Muscle of leg (tissue), 11 donors: ENCODE data around the gene NDUFAF5. TPM values are rescaled to one million over a fixed set of nuclear protein-coding genes. Genes with fewer than 3 reads are reported as not detected.
"Not testable (repeated sequence)": the region's sequence is repeated elsewhere in the genome, so short reads cannot be mapped to it uniquely, and the experiment has no call there.

Experiments
- DNase-seq: peaks from one replicate; pipeline ENCODE4 v3.0.0; 2013
- H3K27ac ChIP-seq: one replicate; pipeline ENCODE4 v1.5.1; 2013; ENCODE audit warnings: mild to moderate bottlenecking, low read length, control low read depth
- H3K27me3 ChIP-seq: one replicate; pipeline ENCODE4 v1.6.1; 2013; ENCODE audit warnings: low read length; ENCODE audit not compliant: control insufficient read depth, insufficient read depth
- H3K36me3 ChIP-seq: one replicate; pipeline ENCODE4 v1.6.1; 2013; ENCODE audit warnings: low read length; ENCODE audit not compliant: control insufficient read depth, insufficient read depth
- H3K4me1 ChIP-seq: one replicate; pipeline ENCODE4 v1.6.1; 2013; ENCODE audit warnings: low read length; ENCODE audit not compliant: control insufficient read depth, insufficient read depth
- H3K4me3 ChIP-seq: one replicate; pipeline ENCODE4 v1.5.1; 2013; ENCODE audit warnings: low read length, control low read depth
- H3K9me3 ChIP-seq: replicated peaks from 2 replicates; pipeline ENCODE4 v1.6.1; 2013; ENCODE audit warnings: low read depth, low read length; ENCODE audit not compliant: control insufficient read depth
- WGBS: methylation state at CpG from one replicate; pipeline ENCODE4 v1.1.5; 2013; ENCODE audit warnings: missing lambda C conversion rate; ENCODE audit not compliant: insufficient coverage; 5-methylcytosine and 5-hydroxymethylcytosine counted together
- polyA plus RNA-seq, 8 donors: library from polyadenylated mRNA; unstranded; fragments of 120-200 nt; gene quantifications; one replicate each; pipeline versions ENCODE4 v1.2.1 to v1.2.3, GENCODE V29; 2013; ENCODE audit warnings: inconsistent platforms in 1 of 8, low replicate concordance in 1 of 8; ENCODE audit not compliant: insufficient read length in 8 of 8, insufficient read depth in 1 of 8
- total RNA-seq: library from RNA; stranded (reverse); fragments of 120-200 nt; gene quantifications from one replicate; pipeline ENCODE4 v1.2.4, GENCODE V29; 2013

Gene NDUFAF5
- total and polyA plus RNA-seq, 9 donors = 14.0 to 26.0 (median 17.9) TPM

DNA sequence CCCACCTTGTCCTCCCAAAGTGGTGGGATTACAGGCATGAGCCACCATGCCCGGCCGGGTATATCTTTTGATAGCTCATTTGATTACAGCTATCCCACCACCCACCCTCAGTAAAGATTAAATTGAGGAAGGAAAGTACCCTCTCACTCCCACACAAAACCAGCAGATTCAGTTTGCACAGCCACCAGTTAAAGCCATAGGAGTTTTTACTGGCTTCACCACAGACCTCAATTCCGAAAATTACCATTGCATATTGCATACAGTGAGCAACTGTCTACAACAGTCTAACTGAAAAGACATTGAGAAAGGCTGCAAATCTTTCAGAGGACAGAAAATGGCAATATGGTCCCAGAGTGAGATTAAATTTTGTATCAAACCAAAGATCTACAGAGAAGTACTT lies 35.0 kb upstream of the NDUFAF5 start:
- no peaks in the 10 kb centered on the region for H3K27me3 ChIP-seq
- H3K4me1 ChIP-seq = no peaks in the 10 kb centered on the region
- no peak for DNase-seq
- no peak overlapping the region for H3K27ac ChIP-seq
- no CpG with 5 or more reads among the region's 3 CpGs for WGBS
- H3K4me3 ChIP-seq = no peak overlapping the region
- no peaks in the 10 kb centered on the region for H3K9me3 ChIP-seq
- H3K36me3 ChIP-seq = peaks cover 10% of the 10 kb centered on the region

DNA sequence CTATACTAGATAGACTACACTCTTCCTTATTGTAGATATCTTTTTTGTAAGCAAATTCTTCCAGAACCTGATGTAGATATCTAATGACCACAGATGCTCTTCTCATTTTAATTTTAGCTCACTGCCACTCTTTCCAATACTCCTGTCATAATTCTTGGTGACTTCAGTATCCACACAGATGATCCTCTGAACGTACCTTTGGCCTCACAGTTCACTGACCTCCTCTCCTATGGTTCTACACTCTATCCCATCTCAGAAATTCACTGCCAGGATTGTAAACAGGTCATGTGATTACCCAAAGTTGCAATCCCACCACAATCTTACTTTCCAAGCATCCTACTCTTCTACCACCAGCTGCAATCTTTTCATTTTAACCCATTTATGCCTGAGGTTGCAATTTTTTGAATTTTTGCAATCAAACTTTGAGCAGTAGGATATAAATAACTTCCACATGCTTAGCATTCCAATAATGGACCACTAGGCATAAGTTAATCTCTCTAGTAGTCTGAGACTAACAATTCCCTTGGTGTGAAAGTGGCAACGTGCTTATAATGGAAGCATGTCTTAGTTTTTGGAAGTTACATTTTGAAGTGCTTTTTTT lies 31.3 kb upstream of the NDUFAF5 start:
- H3K4me1 ChIP-seq = no peaks in the 10 kb centered on the region
- WGBS = 75% methylated on average over 1 of the region's 2 CpGs
- no peak overlapping the region for H3K27ac ChIP-seq
- no peaks in the 10 kb centered on the region for H3K27me3 ChIP-seq
- DNase-seq = no peak
- H3K9me3 ChIP-seq = no peaks in the 10 kb centered on the region
- peaks cover 14% of the 10 kb centered on the region for H3K36me3 ChIP-seq
- no peak overlapping the region for H3K4me3 ChIP-seq

DNA sequence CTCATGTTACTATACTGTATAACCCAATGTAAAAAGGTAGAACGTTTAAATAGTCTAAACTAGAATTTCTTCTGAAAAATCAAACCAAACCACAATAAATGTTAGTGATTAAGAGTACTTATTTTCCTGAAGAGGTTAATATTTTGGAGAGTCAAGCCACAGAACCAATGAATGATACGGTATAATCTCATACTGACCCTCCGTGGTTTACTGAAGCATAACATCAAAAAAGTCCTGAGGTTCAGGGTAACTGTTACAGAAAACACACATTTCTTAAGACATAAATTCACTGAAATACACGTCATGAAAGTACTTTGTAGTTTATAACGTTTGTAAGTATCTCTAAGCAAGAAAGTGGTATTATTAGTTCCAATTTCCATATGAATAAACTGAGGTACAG lies 29.0 kb upstream of the NDUFAF5 start:
- no peaks in the 10 kb centered on the region for H3K9me3 ChIP-seq

DNA sequence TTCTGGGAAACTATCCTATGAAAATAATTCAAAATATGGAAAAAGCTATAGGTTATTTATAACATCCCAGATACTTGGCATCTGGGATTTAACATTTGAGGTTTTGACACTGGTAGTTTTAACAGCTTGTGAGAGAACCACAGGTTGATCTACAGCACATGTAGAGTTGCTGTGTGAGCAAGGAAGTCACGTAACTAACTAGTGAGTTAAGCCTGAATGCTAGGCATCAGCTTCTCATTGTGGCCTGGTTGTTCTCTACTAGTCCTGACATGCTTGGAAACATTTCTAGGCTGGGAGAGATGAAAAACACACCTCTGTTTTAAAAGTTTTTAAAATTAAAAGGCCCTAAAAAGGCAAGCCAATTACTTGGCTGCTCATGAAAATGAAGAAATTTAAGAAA lies 28.3 kb upstream of the NDUFAF5 start:
- peaks cover 11% of the 10 kb centered on the region for H3K36me3 ChIP-seq
- H3K4me1 ChIP-seq = no peaks in the 10 kb centered on the region
- DNase-seq = peak; percentile 7
- no peaks in the 10 kb centered on the region for H3K27me3 ChIP-seq
- H3K4me3 ChIP-seq = no peak overlapping the region
- WGBS = 67% methylated on average over 1 of the region's 1 CpG
- no peaks in the 10 kb centered on the region for H3K9me3 ChIP-seq
- H3K27ac ChIP-seq = no peak overlapping the region

More for the DNA sequence above, 29.0 kb upstream of the NDUFAF5 start:
- Histone ChIP-seq H3K27me3 (no peaks in the 10 kb centered on the region), H3K27ac (no peak overlapping the region), H3K4me3 (no peak overlapping the region), H3K36me3 (peaks cover 11% of the 10 kb centered on the region), H3K4me1 (no peaks in the 10 kb centered on the region)
- no CpG with 5 or more reads among the region's 5 CpGs for WGBS
- peak; percentile 20 for DNase-seq

DNA sequence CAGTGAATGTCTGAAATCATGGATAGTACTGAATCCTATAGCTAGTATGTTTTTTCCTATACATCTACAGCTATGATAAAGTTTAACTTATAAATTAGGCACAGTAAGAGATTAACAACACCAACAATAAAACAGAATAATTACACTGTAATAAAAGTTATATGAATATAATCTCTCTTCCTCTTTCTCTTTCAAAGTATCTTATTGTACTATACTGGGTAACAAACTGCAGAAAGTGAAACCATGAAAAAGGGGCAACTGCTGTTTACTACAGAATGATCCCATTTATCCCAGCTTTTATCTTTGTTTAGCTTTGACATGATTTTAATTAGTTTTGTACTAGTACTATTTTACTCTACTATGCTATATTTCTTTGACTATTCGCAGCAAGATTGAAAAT lies 25.9 kb upstream of the NDUFAF5 start:
- peaks cover 8% of the 10 kb centered on the region for H3K36me3 ChIP-seq
- DNase-seq = no peak
- H3K27ac ChIP-seq = no peak overlapping the region

DNA sequence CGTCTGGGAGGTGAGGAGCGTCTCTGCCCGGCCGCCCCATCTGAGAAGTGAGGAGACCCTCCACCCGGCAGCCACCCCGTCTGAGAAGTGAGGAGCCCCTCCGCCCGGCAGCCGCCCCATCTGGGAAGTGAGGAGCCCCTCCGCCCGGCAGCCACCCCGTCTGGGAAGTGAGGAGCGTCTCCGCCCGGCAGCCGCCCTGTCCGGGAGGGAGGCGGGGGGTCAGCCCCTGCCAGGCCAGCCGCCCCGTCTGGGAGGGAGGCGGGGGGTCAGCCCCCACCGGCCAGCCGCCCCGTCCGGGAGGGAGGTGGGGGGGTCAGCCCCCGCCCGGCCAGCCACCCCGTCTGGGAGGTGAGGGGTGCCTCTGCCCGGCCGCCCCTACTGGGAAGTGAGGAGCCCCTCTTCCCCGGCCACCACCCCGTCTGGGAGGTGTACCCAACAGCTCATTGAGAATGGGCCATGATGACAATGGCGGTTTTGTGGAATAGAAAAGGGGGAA lies 24.3 kb upstream of the NDUFAF5 start:
- H3K9me3 ChIP-seq, DNase-seq, H3K27me3 ChIP-seq, H3K27ac ChIP-seq, H3K4me3 ChIP-seq, H3K4me1 ChIP-seq: not testable (repeated sequence)
- 96% methylated on average over 9 of the region's 33 CpGs for WGBS
- peaks cover 15% of the 10 kb centered on the region for H3K36me3 ChIP-seq

More for the DNA sequence above, 25.9 kb upstream of the NDUFAF5 start:
- no peak overlapping the region for H3K4me3 ChIP-seq
- H3K4me1 ChIP-seq = no peaks in the 10 kb centered on the region
- no CpG with 5 or more reads among the region's 1 CpG for WGBS
- H3K27me3 ChIP-seq = no peaks in the 10 kb centered on the region
- H3K9me3 ChIP-seq = no peaks in the 10 kb centered on the region

DNA sequence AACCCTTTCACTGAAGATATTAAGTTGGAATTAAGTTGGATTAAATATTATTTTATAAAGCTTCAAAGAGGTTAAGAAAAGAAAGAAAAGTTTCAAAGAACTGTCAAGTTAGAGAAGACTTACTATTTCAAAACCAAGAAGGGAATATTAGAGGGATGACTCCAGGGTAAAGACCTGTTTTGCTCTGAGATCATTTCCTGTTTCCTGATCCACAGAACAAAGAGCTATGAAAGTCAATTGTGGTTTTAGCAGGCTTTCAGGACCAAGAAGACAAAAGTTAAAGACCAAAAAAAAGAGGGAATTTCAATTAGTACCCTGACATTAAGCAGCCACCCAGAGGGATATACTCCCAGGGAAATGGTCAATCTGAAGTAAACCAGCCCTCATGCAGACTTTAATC lies 19.5 kb upstream of the NDUFAF5 start:
- Histone ChIP-seq H3K27ac (no peak overlapping the region), H3K4me1 (no peaks in the 10 kb centered on the region), H3K27me3 (no peaks in the 10 kb centered on the region), H3K36me3 (peaks cover 36% of the 10 kb centered on the region), H3K9me3 (peaks cover 8% of the 10 kb centered on the region), H3K4me3 (no peak overlapping the region)
- no peak for DNase-seq

DNA sequence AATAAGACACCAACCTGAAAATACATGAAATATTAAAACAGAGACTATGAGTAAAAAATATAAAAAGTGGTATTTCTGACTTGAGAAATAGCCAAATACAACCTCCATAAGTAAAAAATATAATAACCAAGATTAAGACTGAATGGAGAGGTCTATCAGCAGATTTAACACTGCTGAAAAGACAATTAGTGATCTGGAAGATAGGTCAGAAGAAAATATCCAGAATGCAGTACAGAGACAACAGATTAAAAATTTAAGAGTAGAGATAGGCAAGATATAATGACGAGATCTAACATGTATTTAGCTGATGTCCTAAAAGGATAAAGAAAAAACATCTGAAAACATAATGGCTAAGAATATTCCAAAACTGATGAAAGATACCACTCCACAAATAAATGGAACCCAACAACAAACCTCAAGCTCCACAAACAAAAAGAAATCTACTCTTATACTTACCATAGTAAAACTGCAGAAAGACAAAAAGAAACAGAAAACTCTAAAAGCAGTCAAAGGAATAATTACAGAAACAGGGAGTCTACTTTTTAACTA lies 18.9 kb upstream of the NDUFAF5 start:
- H3K4me3 ChIP-seq = no peak overlapping the region
- H3K27me3 ChIP-seq = no peaks in the 10 kb centered on the region
- H3K4me1 ChIP-seq = no peaks in the 10 kb centered on the region
- H3K36me3 ChIP-seq = peaks cover 38% of the 10 kb centered on the region
- peaks cover 8% of the 10 kb centered on the region for H3K9me3 ChIP-seq
- WGBS = no CpG with 5 or more reads among the region's 1 CpG
- no peak for DNase-seq
- no peak overlapping the region for H3K27ac ChIP-seq

DNA sequence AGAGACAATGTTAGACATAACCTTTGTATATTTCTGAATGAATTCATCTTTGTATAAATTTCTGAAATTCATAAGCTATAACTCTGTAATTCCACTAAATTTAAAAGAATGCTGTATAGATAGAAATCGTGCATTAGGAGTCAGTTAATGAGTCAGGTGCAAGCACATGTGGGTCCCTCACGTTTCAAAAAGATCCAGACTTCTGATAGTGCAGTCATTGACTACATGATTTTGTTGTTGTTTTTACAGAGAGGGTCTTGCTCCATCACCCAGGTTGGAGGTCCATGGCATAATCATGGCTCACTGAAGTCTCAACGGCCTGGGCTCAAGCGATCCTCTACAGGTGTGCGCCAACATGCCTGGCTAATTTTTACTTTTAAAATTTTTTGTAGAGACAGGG lies 14.7 kb upstream of the NDUFAF5 start:
- no peak overlapping the region for H3K27ac ChIP-seq
- no peaks in the 10 kb centered on the region for H3K4me1 ChIP-seq
- peaks cover 8% of the 10 kb centered on the region for H3K9me3 ChIP-seq
- H3K36me3 ChIP-seq = peaks cover 29% of the 10 kb centered on the region
- WGBS = 93% methylated on average over 2 of the region's 5 CpGs
- no peak for DNase-seq
- H3K4me3 ChIP-seq = no peak overlapping the region
- no peaks in the 10 kb centered on the region for H3K27me3 ChIP-seq

DNA sequence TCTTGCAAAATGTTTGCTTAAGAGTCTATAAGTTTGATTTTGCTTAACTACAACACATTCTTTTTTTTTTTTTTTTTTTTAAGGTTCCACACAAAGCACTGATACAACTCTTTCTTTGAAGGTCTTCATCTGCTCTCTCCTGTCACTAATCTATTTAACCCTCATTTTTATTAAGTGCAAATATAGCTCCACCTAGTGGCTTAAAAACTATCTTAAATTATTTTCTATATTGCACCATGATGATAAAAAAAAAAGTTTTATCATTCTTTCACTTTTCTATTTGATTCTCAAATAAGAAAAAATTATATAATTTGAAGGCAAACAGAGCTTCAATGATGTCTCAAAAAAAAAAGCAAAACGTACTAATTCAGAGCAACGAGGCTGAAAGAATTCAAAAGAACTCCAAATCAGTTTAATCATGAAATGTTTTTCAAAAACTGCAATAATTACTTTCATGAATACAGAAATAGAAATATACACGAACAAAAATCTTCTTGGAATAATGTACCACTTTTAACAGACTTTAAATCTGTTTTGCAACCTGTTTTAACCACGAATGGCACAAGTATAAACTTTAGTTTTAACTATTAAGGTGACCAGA lies 12.9 kb upstream of the NDUFAF5 start:
- H3K9me3 ChIP-seq = no peaks in the 10 kb centered on the region
- WGBS = no CpG with 5 or more reads among the region's 4 CpGs
- no peaks in the 10 kb centered on the region for H3K27me3 ChIP-seq
- no peaks in the 10 kb centered on the region for H3K4me1 ChIP-seq
- no peak overlapping the region for H3K4me3 ChIP-seq
- no peak overlapping the region for H3K27ac ChIP-seq
- peak; percentile 22 for DNase-seq
- peaks cover 27% of the 10 kb centered on the region for H3K36me3 ChIP-seq
